GM18873 (cell line): ENCODE results near the gene LGALS9.
A peak's percentile ranks its signal among the peaks of the same experiment; 100 is the strongest.
"Not testable (repeated sequence)": the region's sequence is repeated elsewhere in the genome, so short reads cannot be mapped to it uniquely, and the experiment has no call there.

ENCODE experiments used
- ATAC-seq: cut with Tn5 transposase; IDR thresholded peaks from one replicate; pipeline ENCODE4 v1.9.1; 2021; ENCODE audit warnings: mild to moderate bottlenecking, moderate library complexity, moderate number of reproducible peaks; ENCODE audit not compliant: unreplicated experiment, low FRiP score

The LGALS9 gene

GRCh38 chr17:27650836-27651235 lies 19.8 kb downstream of the LGALS9 start:
- no peak for ATAC-seq

- ATAC-seq, result no peak
Measured at GRCh38 chr17:27651411-27652345, 20.7 kb downstream of the LGALS9 start.

DNA sequence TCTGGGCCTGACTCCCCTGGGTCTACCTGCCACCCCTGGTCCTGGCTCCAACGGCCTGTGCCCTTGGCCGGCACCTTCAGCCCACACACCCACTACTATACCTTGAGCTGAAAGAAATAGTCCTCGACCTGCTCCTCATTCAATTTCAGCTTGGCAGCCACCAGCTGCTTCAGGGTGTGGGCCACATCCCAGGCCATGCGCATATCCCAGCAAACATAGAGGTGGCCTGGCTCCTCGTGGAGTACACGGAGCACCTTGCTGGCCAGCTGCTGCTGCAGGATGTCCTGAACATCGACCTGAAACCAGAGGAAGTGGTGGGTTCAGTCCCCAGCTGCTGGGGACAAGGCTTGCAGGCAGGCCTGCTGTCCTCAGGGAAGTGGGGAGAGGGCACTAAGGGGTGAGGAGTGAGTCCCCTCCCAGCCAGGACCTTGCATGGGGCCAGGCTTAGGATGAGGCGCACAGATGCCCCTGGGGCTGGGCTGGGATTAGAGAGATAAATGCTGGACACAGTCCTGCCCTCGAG lies 22.5 kb downstream of the LGALS9 start:
- ATAC-seq, result not testable (repeated sequence)

DNA sequence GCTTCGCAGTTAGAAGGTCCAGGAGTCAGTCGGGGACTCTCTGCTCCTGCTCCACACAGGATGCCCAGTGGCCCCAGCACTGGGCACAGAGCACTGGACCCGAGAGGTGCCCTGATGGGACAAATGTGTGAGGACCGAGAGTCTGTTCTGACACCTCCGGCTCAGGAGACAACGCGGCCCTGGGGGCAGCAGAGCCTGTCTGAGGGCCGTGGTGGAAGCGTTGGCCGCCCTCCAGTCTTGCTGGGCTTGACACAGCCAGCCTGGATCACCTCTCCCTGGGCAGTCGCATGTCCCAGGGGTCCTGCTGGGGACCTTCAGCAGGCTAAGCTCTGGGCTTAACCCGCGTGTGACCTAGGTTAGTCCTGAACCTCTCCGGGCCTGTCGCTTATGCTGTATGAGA lies 23.1 kb downstream of the LGALS9 start:
- no peak for ATAC-seq

- peak; percentile 60 for ATAC-seq
Measured at GRCh38 chr17:27654654-27655524, 23.9 kb downstream of the LGALS9 start.

GRCh38 chr17:27655525-27656111 lies 24.6 kb downstream of the LGALS9 start:
- ATAC-seq, result not testable (repeated sequence)

GRCh38 chr17:27656620-27657019 lies 25.6 kb downstream of the LGALS9 start:
- not testable (repeated sequence) for ATAC-seq

GRCh38 chr17:27657620-27658019 lies 26.6 kb downstream of the LGALS9 start:
- ATAC-seq, result no peak

DNA sequence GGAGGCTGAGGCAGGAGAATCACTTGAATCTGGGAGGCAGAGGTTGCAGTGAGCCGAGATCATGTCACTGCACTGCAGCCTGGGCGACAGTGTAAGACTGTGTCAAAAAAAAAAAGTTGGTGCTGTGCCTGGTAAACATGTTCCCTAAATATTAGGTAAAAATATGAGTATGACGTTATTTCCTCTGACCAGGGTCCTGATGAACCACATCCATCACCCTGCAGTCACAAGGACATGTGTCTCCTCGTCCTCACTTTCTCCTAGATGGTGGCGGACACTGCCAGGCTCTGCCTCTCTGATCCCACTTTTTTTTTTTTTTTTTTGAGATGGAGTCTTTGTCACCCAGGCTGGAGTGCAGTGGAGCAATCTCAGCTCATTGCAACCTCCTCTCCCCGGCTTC lies 28.7 kb downstream of the LGALS9 start:
- no peak for ATAC-seq

- no peak for ATAC-seq
Measured at GRCh38 chr17:27660436-27660835, 29.4 kb downstream of the LGALS9 start.

DNA sequence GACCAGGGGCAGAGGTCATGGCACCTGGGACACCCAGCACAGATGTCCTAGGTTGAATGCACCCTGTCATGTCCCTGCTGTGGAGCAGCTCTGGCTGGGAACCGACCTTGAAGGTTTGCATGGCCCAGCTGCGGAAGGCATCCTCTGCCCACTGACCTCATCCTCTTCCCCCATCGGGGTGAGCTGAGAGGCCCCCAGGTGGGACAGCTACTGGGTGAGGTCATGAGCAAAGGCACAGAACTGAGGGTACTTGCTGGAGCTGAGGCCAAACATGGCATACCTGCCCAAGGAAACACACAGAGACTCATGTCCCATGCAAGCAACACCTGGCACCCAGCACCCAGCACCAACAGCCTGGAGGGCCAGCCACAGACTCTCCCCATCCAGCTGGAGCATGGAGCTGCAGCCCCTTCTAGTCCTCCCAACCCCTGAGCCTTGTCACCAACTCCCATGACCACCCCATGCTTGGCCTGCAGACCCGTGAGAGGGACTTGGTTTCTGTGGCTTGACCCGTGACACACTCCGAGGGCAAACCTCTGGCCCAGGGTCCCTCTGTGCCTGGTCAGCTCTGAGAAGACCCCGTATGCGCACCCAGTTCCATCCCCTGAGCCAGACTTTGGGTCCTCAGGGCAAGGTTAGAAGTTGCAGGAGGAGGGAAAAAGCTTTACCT lies 33.1 kb downstream of the LGALS9 start:
- ATAC-seq, result no peak

- no peak for ATAC-seq
Measured at GRCh38 chr17:27664606-27664965, 33.6 kb downstream of the LGALS9 start.

- ATAC-seq, result no peak
Measured at GRCh38 chr17:27665549-27665948, 34.6 kb downstream of the LGALS9 start.

GRCh38 chr17:27666270-27666669 lies 35.3 kb downstream of the LGALS9 start:
- ATAC-seq, result not testable (repeated sequence)

GRCh38 chr17:27666831-27667560 lies 36.0 kb downstream of the LGALS9 start:
- ATAC-seq, result no peak

GRCh38 chr17:27667656-27668487 lies 36.9 kb downstream of the LGALS9 start:
- no peak for ATAC-seq

- no peak for ATAC-seq
Measured at GRCh38 chr17:27668488-27668823, 37.5 kb downstream of the LGALS9 start.

DNA sequence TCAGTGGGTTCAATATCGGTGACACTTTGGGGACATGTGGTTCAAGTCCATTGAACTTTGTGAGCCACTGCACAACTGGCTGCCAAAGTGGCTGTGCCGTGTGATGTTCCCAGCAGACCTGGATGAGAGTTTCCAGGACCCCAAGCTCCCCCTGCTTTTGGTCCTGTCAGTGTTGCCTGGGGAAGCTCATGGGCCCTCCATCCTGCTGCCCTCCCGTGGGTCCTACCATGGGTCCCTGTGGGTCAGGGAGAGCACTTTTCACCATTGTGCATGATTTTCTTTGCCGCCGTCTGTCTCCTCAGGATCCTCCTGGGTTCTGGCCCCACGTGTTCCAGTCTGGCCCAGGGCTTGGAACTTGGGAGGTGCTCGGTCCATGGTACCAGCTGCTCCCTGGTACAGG lies 38.1 kb downstream of the LGALS9 start:
- no peak for ATAC-seq

GRCh38 chr17:27669850-27670249 lies 38.9 kb downstream of the LGALS9 start:
- ATAC-seq, result no peak
